LNCaP clone FGC (cell line): Measurements from ENCODE around the gene TTC12.

Experiments used
- DNase-seq: peaks from one replicate; pipeline ENCODE4 v3.0.0-alpha.2; 2011; ENCODE audit warnings: low read depth
- H3K4me3 ChIP-seq: 2 replicates; pipeline ENCODE4 v1.5.1; 2011; ENCODE audit warnings: mild to moderate bottlenecking, low read depth, low read length, control low read depth
- TF ChIP-seq, protein P1 (sequence below): IDR thresholded peaks from 2 replicates; pipeline ENCODE4 v1.5.1; 2012; ENCODE audit warnings: mild to moderate bottlenecking; ENCODE audit not compliant: control insufficient read depth, insufficient read depth; ENCODE audit errors: extremely low read depth

TTC12 gene

DNA sequence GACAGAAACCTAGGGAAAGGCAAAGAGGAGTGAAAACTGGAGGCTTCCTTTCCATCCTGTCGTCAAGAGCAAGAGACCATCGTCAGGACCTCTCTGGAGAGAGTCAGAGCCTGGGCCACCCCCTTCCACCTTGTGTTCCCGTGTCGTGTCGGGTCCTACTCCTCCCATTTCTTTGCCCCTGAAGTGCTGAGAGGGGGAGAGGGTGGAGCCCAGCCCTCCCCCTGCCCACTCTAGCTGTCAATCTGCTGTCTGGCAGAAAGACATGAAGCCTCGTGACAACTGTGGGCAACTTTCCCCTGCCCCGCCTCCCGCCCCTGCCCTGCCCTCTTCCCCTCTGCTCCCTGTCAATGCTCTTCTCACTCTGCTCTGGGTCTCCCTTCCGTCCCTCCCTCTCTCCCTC is 93.8 kb downstream of the TTC12 start:
- DNase-seq: no peak
- TF ChIP-seq, protein P1, sequence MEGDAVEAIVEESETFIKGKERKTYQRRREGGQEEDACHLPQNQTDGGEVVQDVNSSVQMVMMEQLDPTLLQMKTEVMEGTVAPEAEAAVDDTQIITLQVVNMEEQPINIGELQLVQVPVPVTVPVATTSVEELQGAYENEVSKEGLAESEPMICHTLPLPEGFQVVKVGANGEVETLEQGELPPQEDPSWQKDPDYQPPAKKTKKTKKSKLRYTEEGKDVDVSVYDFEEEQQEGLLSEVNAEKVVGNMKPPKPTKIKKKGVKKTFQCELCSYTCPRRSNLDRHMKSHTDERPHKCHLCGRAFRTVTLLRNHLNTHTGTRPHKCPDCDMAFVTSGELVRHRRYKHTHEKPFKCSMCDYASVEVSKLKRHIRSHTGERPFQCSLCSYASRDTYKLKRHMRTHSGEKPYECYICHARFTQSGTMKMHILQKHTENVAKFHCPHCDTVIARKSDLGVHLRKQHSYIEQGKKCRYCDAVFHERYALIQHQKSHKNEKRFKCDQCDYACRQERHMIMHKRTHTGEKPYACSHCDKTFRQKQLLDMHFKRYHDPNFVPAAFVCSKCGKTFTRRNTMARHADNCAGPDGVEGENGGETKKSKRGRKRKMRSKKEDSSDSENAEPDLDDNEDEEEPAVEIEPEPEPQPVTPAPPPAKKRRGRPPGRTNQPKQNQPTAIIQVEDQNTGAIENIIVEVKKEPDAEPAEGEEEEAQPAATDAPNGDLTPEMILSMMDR: no peak
- no peak overlapping the region for H3K4me3 ChIP-seq

DNA sequence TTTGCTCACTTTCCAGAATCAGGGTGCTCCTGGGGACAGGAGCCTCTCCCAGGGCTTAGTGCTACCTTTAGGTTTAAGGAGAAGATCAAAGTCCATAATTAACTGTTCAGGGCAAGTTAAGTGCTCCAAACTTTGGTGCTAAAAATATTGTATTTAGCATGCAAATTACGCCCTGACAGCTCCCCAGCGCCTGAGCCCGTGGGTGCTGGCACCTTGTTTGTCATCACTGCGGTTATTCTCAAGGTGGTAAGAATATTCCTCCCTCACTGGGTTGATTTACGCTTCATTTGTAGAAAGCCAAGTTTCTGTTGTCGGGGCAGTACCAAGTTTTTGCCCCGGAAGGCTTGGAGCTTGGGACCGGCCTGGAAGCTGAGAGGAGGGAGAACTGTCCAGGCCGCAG is 94.5 kb downstream of the TTC12 start:
- no peak for DNase-seq
- TF ChIP-seq, protein P1: no peak
- H3K4me3 ChIP-seq: no peak overlapping the region

DNA sequence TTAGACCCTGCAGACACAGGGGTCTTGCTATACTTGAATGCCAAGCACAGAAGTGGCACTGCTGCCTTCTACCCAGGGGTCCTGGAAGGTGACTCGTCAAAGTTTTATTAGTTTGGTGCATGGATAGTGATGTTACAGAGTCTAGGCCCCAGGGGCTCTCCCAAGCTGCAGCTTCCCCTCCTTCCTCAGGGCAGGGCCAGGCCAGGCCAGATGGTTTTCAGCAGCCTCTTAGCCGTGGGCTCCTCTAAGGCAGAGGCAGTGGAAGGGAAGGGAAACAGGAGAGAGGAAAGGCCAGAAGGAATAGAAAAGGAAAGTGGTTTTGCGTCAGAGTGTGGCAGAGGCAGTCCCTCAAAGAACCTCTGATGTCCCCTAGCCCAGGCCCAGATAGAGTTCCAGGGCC is 95.1 kb downstream of the TTC12 start:
- TF ChIP-seq, protein P1: no peak
- no peak overlapping the region for H3K4me3 ChIP-seq
- DNase-seq: no peak

DNA sequence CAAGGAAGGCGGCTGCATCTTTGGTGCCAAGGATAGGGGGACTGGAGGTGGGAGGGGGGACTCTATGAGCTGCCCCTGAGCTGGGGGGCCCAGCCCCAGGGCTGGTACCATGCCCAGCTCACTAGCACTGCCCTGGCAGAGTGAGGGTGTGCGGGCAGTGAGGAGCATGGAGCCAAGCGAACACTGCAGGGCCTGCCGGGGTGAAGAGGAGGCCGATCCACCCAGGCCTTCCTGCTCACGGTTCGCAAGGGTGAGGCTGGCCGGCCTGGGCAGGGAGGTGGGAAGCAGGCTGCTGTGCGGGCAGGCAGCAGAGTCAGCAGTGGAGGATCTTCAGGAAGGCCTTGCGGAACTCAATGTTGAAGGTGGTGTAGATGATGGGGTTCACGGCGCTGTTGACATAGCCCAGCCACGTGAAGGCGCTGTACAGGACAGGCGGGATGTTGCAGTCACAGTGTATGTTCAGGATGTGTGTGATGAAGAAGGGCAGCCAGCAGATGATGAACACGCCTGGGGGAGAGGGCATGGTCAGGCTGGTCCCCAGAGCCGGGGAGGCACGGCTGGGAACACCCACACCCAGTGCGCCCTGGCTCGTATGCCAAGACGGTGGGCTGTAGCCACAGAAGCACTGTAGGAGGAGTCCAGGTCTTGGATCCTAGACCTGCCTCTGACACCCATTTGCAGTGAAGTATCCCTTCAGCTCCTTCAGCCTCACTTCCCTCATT is 96.2 kb downstream of the TTC12 start:
- TF ChIP-seq, protein P1: no peak
- DNase-seq: no peak
- no peak overlapping the region for H3K4me3 ChIP-seq

DNA sequence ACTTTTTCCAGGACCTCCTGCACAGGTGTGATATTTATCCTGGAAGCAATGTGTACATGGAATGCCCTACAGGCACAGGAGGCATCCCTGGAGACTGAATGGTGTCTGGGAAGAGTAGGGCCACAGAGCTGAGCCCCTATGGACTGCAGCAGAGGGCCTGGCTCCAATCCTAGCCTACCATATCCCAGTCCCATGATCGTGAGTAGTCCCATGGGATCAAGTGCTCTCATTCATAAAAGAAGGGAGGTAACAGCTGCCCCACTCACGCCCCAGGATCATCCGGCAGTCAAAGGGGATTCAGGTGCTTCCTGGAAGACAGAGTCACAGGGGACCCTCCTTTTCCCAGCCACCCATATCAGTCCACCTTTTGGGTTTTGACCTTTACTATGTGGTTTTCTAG is 97.2 kb downstream of the TTC12 start:
- TF ChIP-seq, protein P1: no peak
- no peak for DNase-seq
- no peak overlapping the region for H3K4me3 ChIP-seq

DNA sequence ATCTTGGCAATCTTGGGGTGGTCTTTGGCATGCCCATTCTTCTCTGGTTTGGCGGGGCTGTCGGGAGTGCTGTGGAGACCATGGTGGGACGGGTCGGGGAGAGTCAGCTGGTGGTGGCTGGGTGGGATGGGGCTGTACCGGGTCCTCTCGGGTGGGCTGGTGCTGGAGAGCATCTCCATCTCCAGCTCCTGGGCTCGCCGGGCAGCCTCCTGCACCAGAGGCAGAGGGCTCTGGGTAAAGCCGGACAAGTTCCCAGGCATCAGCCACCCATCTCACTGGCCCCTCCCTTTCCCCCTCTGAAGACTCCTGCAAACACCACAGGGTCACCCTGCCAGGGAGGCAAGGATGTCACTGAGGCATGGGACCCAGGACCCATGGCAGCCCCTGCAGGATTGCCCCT is 98.3 kb downstream of the TTC12 start:
- DNase-seq: no peak
- TF ChIP-seq, protein P1: no peak
- H3K4me3 ChIP-seq: no peak overlapping the region

DNA sequence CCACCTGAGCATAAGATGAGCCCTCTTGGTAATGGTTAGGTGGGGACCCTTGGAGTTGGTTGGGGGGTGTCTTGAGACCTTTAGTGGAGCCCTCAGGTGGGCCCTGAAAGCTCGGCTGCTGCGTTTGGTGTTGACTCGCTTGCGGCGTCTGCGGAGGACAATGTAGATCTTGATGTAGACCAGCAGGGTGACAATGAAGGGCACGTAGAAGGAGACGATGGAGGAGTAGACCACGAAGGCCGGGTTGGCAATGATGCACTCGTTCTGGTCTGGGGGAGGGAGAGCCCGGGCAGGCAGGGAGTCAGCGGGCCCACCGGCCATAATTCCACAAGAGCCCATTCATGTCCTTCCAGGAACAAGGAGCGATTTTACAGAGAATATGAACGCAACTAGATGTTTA is 101.0 kb downstream of the TTC12 start:
- TF ChIP-seq, protein P1: no peak
- DNase-seq: no peak
- H3K4me3 ChIP-seq: no peak overlapping the region
